ENCODE results near the gene MAMDC2.

GRCh38 chr9:70143394-70144130 is 99.9 kb downstream of the MAMDC2 start:
- TF ChIP-seq EZH2 (IDR thresholded peaks at IDR 0.05): no peak
- no peak for TF ChIP-seq CTCF (IDR thresholded peaks at IDR 0.05)
- no peak for TF ChIP-seq EZH2phosphoT487 (IDR thresholded peaks at IDR 0.05)
